H9 (cell line): ENCODE data around the gene DGKB. TPM values are rescaled to one million over a fixed set of nuclear protein-coding genes. Genes with fewer than 3 reads are reported as not detected.

ENCODE experiments used
- DNase-seq: peaks from one replicate; pipeline ENCODE4 v3.0.0-alpha.2; 2017
- H2AFZ ChIP-seq: one replicate; pipeline ENCODE4 v1.6.1; 2013; ENCODE audit warnings: mild to moderate bottlenecking, low read length, control low read depth, moderate library complexity
- H2AK5ac ChIP-seq: 2 replicates; pipeline ENCODE4 v1.6.1; 2013; ENCODE audit warnings: low read length, control low read depth, mixed read lengths; ENCODE audit not compliant: insufficient read length
- H2BK120ac ChIP-seq: one replicate; pipeline ENCODE4 v1.6.1; 2013; ENCODE audit warnings: low read depth, mild to moderate bottlenecking, low read length, control low read depth, inconsistent platforms; ENCODE audit not compliant: poor library complexity, severe bottlenecking
- H2BK12ac ChIP-seq: 2 replicates; pipeline ENCODE4 v1.6.1; 2013; ENCODE audit warnings: low read length, control low read depth, mixed read lengths, low read depth; ENCODE audit not compliant: insufficient read length
- H2BK15ac ChIP-seq: 2 replicates; pipeline ENCODE4 v1.6.1; 2013; ENCODE audit warnings: low read depth, low read length, control low read depth
- H2BK20ac ChIP-seq: one replicate; pipeline ENCODE4 v1.6.1; 2013; ENCODE audit warnings: low read depth, mild to moderate bottlenecking, low read length, control low read depth, inconsistent platforms; ENCODE audit not compliant: poor library complexity, severe bottlenecking
- H2BK5ac ChIP-seq: 2 replicates; pipeline ENCODE4 v1.6.1; 2013; ENCODE audit warnings: low read length, control low read depth, mixed read lengths; ENCODE audit not compliant: insufficient read length
- H3K14ac ChIP-seq: 2 replicates; pipeline ENCODE4 v1.6.1; 2013; ENCODE audit warnings: low read length, control low read depth; ENCODE audit not compliant: insufficient read depth
- H3K18ac ChIP-seq: 2 replicates; pipeline ENCODE4 v1.6.1; 2013; ENCODE audit warnings: low read depth, mild to moderate bottlenecking, mixed read lengths, low read length, control low read depth; ENCODE audit not compliant: insufficient read length
- H3K23ac ChIP-seq: 2 replicates; pipeline ENCODE4 v1.6.1; 2013; ENCODE audit warnings: low read length, control low read depth, mixed read lengths, low read depth; ENCODE audit not compliant: insufficient read length
- H3K23me2 ChIP-seq: 2 replicates; pipeline ENCODE4 v1.6.1; 2013; ENCODE audit warnings: low read depth, mild to moderate bottlenecking, mixed read lengths, low read length, control low read depth; ENCODE audit not compliant: insufficient read length, poor library complexity, severe bottlenecking
- H3K27ac ChIP-seq: 2 replicates; pipeline ENCODE4 v1.5.1; 2013; ENCODE audit warnings: low read length, control low read depth, mixed read lengths, low read depth; ENCODE audit not compliant: insufficient read length
- H3K27me3 ChIP-seq: 2 replicates; pipeline ENCODE4 v1.6.1; 2013; ENCODE audit warnings: low read length, control low read depth, inconsistent platforms; ENCODE audit not compliant: insufficient read depth
- H3K4ac ChIP-seq: 2 replicates; pipeline ENCODE4 v1.6.1; 2013; ENCODE audit warnings: low read depth, mild to moderate bottlenecking, control low read depth, inconsistent platforms, low read length, moderate library complexity
- H3K4me1 ChIP-seq: 2 replicates; pipeline ENCODE4 v1.6.1; 2013; ENCODE audit warnings: low read length, control low read depth, inconsistent platforms; ENCODE audit not compliant: insufficient read depth
- H3K4me2 ChIP-seq: 2 replicates; pipeline ENCODE4 v1.6.1; 2013; ENCODE audit warnings: low read length, control low read depth, mixed read lengths; ENCODE audit not compliant: insufficient read length, insufficient read depth
- H3K56ac ChIP-seq: 2 replicates; pipeline ENCODE4 v1.6.1; 2013; ENCODE audit warnings: low read depth, mild to moderate bottlenecking, mixed read lengths, low read length, control low read depth; ENCODE audit not compliant: insufficient read length
- H3K79me1 ChIP-seq: 2 replicates; pipeline ENCODE4 v1.6.1; 2013; ENCODE audit warnings: low read depth, mild to moderate bottlenecking, moderate library complexity, low read length, control low read depth, inconsistent platforms; ENCODE audit not compliant: insufficient read depth, poor library complexity, severe bottlenecking
- H3K79me2 ChIP-seq: 2 replicates; pipeline ENCODE4 v1.6.1; 2013; ENCODE audit warnings: low read length, control low read depth, inconsistent platforms; ENCODE audit not compliant: insufficient read depth
- H3K9ac ChIP-seq: 2 replicates; pipeline ENCODE4 v1.6.1; 2013; ENCODE audit warnings: low read length, control low read depth, mixed read lengths; ENCODE audit not compliant: insufficient read length; ENCODE audit errors: extremely low read depth
- H3K9me3 ChIP-seq: one replicate; pipeline ENCODE4 v1.6.1; 2013; ENCODE audit warnings: low read depth, low read length, inconsistent platforms; ENCODE audit not compliant: control insufficient read depth
- H3T11ph ChIP-seq: one replicate; pipeline ENCODE4 v1.6.1; 2013; ENCODE audit warnings: mild to moderate bottlenecking, low read length, control low read depth, inconsistent platforms
- H4K20me1 ChIP-seq: one replicate; pipeline ENCODE4 v1.6.1; 2013; ENCODE audit not compliant: control insufficient read depth, insufficient read length, insufficient read depth
- H4K5ac ChIP-seq: 2 replicates; pipeline ENCODE4 v1.6.1; 2013; ENCODE audit warnings: low read depth, mild to moderate bottlenecking, mixed read lengths, low read length, control low read depth; ENCODE audit not compliant: insufficient read length
- H4K8ac ChIP-seq: replicated peaks from 2 replicates; pipeline ENCODE4 v1.6.1; 2013; ENCODE audit warnings: low read length, control low read depth, mixed read lengths, low read depth; ENCODE audit not compliant: insufficient read length
- H4K91ac ChIP-seq: 2 replicates; pipeline ENCODE4 v1.6.1; 2013; ENCODE audit warnings: low read depth, mild to moderate bottlenecking, moderate library complexity, mixed read lengths, low read length, control low read depth; ENCODE audit not compliant: insufficient read length
- H3K27ac Mint-ChIP-seq, 3 experiments: 2 replicates in 2 of 3; 3 replicates in 1 of 3; pipeline ENCODE4 v1.8.0; 2020 to 2021; ENCODE audit warnings: mixed read lengths in 3 of 3, mild to moderate bottlenecking in 1 of 3, moderate library complexity in 1 of 3
- H3K27me3 Mint-ChIP-seq: 2 replicates; pipeline ENCODE4 v1.8.0; 2021; ENCODE audit warnings: low read depth, mild to moderate bottlenecking, moderate library complexity, mixed read lengths
- H3K36me3 Mint-ChIP-seq, 3 experiments: 2 replicates in 2 of 3; 3 replicates in 1 of 3; pipeline ENCODE4 v1.8.0; 2020 to 2021; ENCODE audit warnings: low read depth in 3 of 3, mixed read lengths in 3 of 3; ENCODE audit not compliant: insufficient read depth in 1 of 3
- H3K4me1 Mint-ChIP-seq, 2 experiments: 2 replicates each; pipeline ENCODE4 v1.8.0; 2020; ENCODE audit warnings: mixed read lengths in 2 of 2
- H3K4me3 Mint-ChIP-seq, 2 experiments: 2 replicates in 1 of 2; 3 replicates in 1 of 2; pipeline ENCODE4 v1.8.0; 2020 to 2021; ENCODE audit warnings: mild to moderate bottlenecking in 2 of 2, mixed read lengths in 2 of 2, moderate library complexity in 1 of 2
- H3K9me3 Mint-ChIP-seq, 2 experiments: 2 replicates in 1 of 2; 3 replicates in 1 of 2; pipeline ENCODE4 v1.8.0; 2020; ENCODE audit warnings: mild to moderate bottlenecking in 2 of 2, mixed read lengths in 2 of 2, moderate library complexity in 1 of 2
- WGBS: extraction: QIAGEN DNeasy Blood & Tissue Kit; methylation state at CpG from one replicate; pipeline ENCODE4 v1.1.7; 2013; ENCODE audit warnings: missing lambda C conversion rate, low lambda C conversion rate, mixed read lengths; ENCODE audit not compliant: insufficient read length; ENCODE audit errors: extremely low coverage; 5-methylcytosine and 5-hydroxymethylcytosine counted together
- total RNA-seq: library from RNA; stranded (reverse); gene quantifications from 2 replicates; pipeline ENCODE4 v1.2.1, GENCODE V29; 2021
- TF ChIP-seq, protein P1 (sequence below): fragments of 200-600 bp; sonication (generic); conservative IDR thresholded peaks from 3 replicates; pipeline ENCODE4 v1.8.0; 2021; ENCODE audit warnings: antibody characterized with exemption, mild to moderate bottlenecking

The DGKB gene
- total RNA-seq, 1 experiment from 2014 or later, result 0.26 TPM

DNA sequence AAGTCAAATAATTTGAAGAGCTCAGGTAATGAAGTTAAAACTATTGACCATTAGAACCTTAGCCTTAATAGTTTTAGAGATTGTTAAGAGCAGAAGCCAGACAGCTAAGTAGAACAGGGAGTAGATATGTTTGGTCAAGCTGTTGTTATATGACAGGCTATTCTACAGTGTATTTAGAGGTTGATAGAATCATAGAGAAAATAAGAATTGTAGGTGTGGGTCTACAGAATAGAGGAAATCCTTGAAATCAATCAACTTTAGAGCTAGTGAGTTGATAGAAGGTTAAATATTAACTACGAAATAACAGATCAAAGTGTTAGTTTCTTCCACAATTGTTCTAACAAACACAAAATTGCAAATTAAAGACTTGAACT lies 80.1 kb downstream of the DGKB start:
- Histone ChIP-seq H3K79me2 (no peaks in the 10 kb centered on the region), H4K5ac (no peak overlapping the region), H3K9ac (no peak overlapping the region), H3K27me3 (no peaks in the 10 kb centered on the region), H4K20me1 (no peaks in the 10 kb centered on the region), H2BK12ac (no peak overlapping the region), H4K8ac (no peak overlapping the region), H4K91ac (no peak overlapping the region), H3K23ac (no peak overlapping the region), H2BK15ac (no peak overlapping the region), H2AFZ (no peak overlapping the region), H2BK5ac (no peak overlapping the region), H2AK5ac (no peak overlapping the region), H3K9me3 (no peaks in the 10 kb centered on the region), H3K4ac (no peak overlapping the region), H3K14ac (no peak overlapping the region), H3K79me1 (no peaks in the 10 kb centered on the region), H3K4me1 (no peaks in the 10 kb centered on the region), H3K56ac (no peak overlapping the region), H3K18ac (no peak overlapping the region), H3K4me2 (no peak overlapping the region), H3K23me2 (no peaks in the 10 kb centered on the region), H2BK20ac (no peak overlapping the region), H3K27ac (no peak overlapping the region), H3T11ph (no peak overlapping the region), H2BK120ac (no peak overlapping the region)
- Mint-ChIP-seq H3K4me3 (no peak overlapping the region), H3K9me3 (no peaks in the 10 kb centered on the region), H3K4me1 (no peaks in the 10 kb centered on the region), H3K27ac (no peak overlapping the region), H3K27me3 (no peaks in the 10 kb centered on the region), H3K36me3 (no peaks in the 10 kb centered on the region; a peak in 1 of 7 replicates)
- no peak for DNase-seq
- TF ChIP-seq, protein P1, sequence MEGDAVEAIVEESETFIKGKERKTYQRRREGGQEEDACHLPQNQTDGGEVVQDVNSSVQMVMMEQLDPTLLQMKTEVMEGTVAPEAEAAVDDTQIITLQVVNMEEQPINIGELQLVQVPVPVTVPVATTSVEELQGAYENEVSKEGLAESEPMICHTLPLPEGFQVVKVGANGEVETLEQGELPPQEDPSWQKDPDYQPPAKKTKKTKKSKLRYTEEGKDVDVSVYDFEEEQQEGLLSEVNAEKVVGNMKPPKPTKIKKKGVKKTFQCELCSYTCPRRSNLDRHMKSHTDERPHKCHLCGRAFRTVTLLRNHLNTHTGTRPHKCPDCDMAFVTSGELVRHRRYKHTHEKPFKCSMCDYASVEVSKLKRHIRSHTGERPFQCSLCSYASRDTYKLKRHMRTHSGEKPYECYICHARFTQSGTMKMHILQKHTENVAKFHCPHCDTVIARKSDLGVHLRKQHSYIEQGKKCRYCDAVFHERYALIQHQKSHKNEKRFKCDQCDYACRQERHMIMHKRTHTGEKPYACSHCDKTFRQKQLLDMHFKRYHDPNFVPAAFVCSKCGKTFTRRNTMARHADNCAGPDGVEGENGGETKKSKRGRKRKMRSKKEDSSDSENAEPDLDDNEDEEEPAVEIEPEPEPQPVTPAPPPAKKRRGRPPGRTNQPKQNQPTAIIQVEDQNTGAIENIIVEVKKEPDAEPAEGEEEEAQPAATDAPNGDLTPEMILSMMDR, result no peak
- WGBS, result no CpG with 5 or more reads among the region's 1 CpG
